Measurements from ENCODE around the gene PHF2.

The PHF2 gene

GRCh38 chr9:93653760-93654159 lies 77.4 kb downstream of the PHF2 start:
- H3K9me3 ChIP-seq (ENCODE audit: control insufficient read depth, insufficient read depth, low read depth, low read length), result no peaks in the 10 kb centered on the region
- peaks cover 4 to 77% of the 10 kb centered on the region in 2 experiments; a peak in 2 of 3 replicates for H3K36me3 ChIP-seq (ENCODE audit: control insufficient read depth in 2 of 2, insufficient read depth in 1 of 2, low read length in 2 of 2)
- POLR2A ChIA-PET, result no interaction called here
- CTCF ChIA-PET, result no interaction called here
- TF ChIP-seq ZNF623 (tag by site-specific recombination; IDR thresholded peaks at IDR 0.05) (no peak), ZNF335 (tag by site-specific recombination; conservative IDR thresholded peaks at IDR 0.05) (no peak), ZNF654 (tag by site-specific recombination; IDR thresholded peaks at IDR 0.05; ENCODE audit: low read depth) (no peak), KLF8 (tag by site-specific recombination; IDR thresholded peaks at IDR 0.05) (no peak), ZNF701 (tag by site-specific recombination; IDR thresholded peaks at IDR 0.05) (no peak), ZNF571 (tag by site-specific recombination; IDR thresholded peaks at IDR 0.05) (no peak), ZNF544 (tag by site-specific recombination; IDR thresholded peaks at IDR 0.05) (no peak), PRDM6 (tag by site-specific recombination; IDR thresholded peaks at IDR 0.05) (no peak), KLF16 (tag by site-specific recombination; IDR thresholded peaks at IDR 0.05) (no peak)
- no peak overlapping the region for H3K4me3 ChIP-seq (ENCODE audit: low read depth, low read length)
- no peak overlapping the region for H3K27ac ChIP-seq (ENCODE audit: extremely low read depth, low read depth, low read length)
- H3K4me1 ChIP-seq (ENCODE audit: control insufficient read depth, insufficient read depth, low read length), result no peaks in the 10 kb centered on the region

GRCh38 chr9:93654351-93654961 lies 78.1 kb downstream of the PHF2 start:
- peaks cover 2 to 78% of the 10 kb centered on the region in 2 experiments; a peak in 2 of 3 replicates for H3K36me3 ChIP-seq (ENCODE audit: control insufficient read depth in 2 of 2, insufficient read depth in 1 of 2, low read length in 2 of 2)
- H3K4me3 ChIP-seq (ENCODE audit: low read depth, low read length), result no peak overlapping the region
- TF ChIP-seq ZSCAN18 (tag by site-specific recombination; IDR thresholded peaks at IDR 0.05), result no peak
- TF ChIP-seq ZSCAN16 (tag by site-specific recombination; IDR thresholded peaks at IDR 0.05), result no peak
- no peak for TF ChIP-seq ZBTB10 (tag by site-specific recombination; IDR thresholded peaks at IDR 0.05)
- TF ChIP-seq ZNF701 (tag by site-specific recombination; IDR thresholded peaks at IDR 0.05), result no peak
- TF ChIP-seq ZNF239 (tag by site-specific recombination; IDR thresholded peaks at IDR 0.05), result no peak
- TF ChIP-seq ZBTB44 (tag by site-specific recombination; IDR thresholded peaks at IDR 0.05), result no peak
- TF ChIP-seq GLI2 (tag by site-specific recombination; IDR thresholded peaks at IDR 0.05; ENCODE audit: borderline replicate concordance, low read depth), result no peak
- TF ChIP-seq ZNF114 (tag by site-specific recombination; IDR thresholded peaks at IDR 0.05), result no peak
- no peaks in the 10 kb centered on the region for H3K9me3 ChIP-seq (ENCODE audit: control insufficient read depth, insufficient read depth, low read depth, low read length)
- ChIA-PET POLR2A (no interaction called here), CTCF (no interaction called here)
- H3K27ac ChIP-seq (ENCODE audit: extremely low read depth, low read depth, low read length), result no peak overlapping the region
- H3K4me1 ChIP-seq (ENCODE audit: control insufficient read depth, insufficient read depth, low read length), result no peaks in the 10 kb centered on the region

Measured in HEK293 (cell line).